ENCODE data around the gene GATAD2B.
"Not testable (repeated sequence)": the region's sequence is repeated elsewhere in the genome, so short reads cannot be mapped to it uniquely, and the experiment has no call there.

GATAD2B gene

DNA sequence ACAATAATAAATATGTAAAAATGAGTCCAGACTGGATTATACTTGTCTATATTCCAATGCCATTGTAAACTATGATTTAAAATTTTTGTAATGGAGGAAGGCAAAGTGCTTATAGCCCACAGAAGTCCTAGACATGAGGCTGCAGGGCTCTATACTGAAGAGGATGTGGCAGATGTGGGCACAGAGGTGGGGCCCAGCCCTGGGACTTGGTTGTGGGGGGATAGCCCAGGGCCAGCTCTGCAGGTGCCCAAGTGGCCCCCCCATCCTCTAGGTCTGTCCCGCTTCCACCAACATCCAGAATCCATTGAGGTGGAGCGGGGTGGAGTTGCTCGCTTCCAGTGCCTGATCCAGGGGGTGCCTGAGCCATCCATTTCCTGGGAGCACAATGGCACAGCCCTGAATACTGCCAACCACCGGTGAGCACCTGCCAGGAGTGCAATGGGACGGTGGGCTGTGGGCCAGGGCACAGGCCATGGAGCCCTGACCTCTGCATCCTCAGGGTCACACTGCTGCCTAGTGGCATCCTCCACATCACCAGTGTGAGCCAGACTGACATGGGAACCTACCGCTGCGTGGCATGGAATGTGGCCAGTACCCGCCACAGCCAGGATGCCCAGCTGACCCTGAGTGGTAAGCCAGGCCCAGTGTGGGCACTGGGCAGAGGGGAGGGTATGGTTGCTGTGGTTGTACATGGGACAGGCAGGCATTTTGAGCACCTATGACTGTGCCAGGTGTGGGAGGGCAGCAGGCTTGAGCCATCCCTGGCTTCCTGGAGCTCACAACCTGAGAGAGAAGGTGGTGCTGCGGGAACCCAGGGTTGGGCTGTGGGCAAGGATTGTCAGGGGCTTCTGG is 126.6 kb downstream of the GATAD2B start:
- DNase-seq (ENCODE audit: low spot score): peak; percentile 42

GRCh38 chr1:153795330-153795837 is 127.4 kb downstream of the GATAD2B start:
- DNase-seq (ENCODE audit: low spot score): peak; percentile 45

- DNase-seq (ENCODE audit: low spot score): peak; percentile 89
Measured at GRCh38 chr1:153794624-153795329, 128.0 kb downstream of the GATAD2B start.

DNA sequence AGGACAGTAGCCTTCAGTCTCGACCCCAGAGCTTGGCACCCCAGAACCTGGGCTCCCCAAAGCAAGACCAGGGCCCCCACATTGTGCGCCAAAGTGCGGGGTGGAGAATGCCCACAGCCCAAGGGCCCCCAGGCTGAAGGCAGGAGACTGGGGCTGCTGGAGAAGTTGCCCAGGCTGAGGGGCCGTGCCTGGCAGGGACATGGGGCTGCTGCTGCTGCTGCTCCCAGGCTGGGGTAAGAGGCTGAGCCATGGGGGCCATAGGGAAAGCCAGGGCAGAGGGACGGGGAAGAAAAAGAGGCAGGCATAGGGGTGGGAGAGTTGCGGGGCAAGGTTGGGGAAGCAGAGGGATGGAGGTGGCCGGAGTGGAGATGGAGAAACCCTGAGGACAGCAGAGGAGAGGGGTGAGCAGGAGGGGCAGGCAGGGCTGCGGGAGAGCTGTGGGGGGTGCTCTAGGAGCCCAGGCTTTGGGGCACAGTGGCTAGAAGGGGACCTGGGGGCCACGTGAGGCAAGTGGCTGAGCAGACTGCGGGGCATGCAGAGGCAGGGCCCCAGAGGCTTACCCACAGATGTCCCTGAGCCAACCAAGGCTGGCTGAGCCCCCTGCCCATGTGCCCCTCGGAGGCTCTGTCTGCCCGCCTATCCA is 128.7 kb downstream of the GATAD2B start:
- DNase-seq (ENCODE audit: low spot score): no peak

DNA sequence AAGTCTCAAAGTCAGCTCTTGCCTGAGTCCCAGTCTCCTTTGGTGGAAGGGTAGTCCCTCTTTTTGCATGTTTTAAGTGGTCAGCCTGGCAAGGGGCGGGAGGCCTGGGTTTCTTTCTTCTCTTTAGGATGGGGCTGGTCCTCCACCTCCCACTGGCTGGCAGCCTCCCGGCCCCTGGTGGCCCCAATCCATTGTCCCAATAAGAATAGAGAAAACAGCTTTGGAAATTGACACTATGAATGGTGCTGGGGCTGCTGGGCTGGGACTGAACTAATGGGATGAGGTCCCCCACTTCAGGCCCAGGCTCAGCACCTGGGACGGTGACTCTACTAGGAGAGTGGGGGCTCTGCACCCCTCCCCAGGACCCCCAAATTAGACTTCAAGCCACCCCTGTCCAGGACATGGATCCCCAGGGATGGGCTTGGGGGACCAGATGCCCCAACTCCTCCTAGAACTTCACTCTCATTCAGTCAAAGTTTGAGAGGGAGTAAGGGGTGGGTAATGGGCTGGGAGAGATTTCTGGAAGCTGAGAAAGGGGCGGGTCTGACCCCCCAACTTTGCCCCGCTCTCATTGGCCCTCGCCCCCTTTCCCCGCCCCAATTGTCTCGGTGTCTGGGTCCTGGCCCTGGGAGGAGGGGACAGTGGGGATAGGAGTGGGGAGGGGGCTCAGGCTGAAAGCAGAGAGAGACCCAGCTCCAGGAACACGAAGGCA is 129.4 kb downstream of the GATAD2B start:
- DNase-seq (ENCODE audit: low spot score): no peak

GRCh38 chr1:153792631-153793041 is 130.1 kb downstream of the GATAD2B start:
- no peak for DNase-seq (ENCODE audit: low spot score)

- no peak for DNase-seq (ENCODE audit: low spot score)
Measured at GRCh38 chr1:153791648-153792253, 131.0 kb downstream of the GATAD2B start.

DNA sequence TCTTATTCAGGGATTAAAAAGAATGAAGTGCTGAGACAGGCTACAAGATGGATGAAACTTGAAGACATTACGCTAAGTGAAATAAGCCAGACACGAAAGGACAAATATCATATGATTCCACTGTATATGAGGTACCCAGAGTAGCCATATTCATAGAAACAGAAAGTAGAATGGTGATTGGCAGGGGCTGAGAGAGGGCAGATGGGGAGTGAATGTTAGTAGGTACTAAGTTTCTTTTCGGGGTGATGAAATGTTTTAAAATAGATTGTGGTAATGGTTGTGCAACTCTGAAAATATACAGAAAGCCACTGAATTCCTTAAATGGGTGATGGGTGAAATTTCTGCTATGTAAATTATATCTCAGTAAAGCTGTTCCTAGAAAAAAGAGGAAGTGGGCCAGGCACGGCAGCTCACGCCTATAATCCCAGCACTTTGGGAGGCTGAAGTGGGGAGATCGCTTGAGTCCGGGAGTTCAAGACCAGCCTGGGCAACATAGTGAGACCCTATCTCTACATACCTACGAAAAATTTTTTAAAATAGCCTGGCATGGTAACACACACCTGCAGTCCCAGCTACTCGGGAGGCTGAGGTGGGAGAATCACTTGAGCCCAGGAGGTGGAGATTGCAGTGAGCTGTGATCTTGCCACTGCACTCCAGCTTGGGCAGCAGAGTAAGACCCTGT is 131.7 kb downstream of the GATAD2B start:
- DNase-seq (ENCODE audit: low spot score): no peak

GRCh38 chr1:153790313-153790965 is 132.3 kb downstream of the GATAD2B start:
- DNase-seq (ENCODE audit: low spot score): no peak

DNA sequence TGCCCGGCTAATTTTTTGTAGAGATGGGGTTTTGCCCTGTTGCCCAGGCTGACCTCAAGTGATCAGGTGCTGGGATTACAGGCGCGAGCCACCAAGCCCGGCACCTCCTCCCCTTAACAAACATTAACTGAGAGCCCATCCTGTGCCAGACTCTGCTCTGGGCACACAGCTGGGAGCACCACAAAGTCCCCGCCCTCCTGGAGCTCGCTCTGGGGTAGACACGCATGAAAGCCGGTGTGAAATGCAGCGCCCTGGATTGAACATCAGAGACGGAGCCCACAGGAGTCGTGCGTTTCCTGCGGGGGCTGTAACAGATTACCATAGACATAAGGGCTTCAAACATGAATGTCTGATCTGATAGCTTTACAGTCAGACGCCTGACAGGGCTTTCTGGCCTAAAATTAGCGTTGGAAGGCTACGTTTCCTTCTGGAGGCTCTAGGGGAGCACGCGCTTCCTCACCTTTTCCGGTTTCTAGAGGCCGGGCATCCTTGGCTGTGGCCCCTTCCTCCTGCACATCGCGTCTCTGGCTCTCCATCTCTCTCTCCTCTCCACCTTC is 133.2 kb downstream of the GATAD2B start:
- DNase-seq (ENCODE audit: low spot score): no peak

DNA sequence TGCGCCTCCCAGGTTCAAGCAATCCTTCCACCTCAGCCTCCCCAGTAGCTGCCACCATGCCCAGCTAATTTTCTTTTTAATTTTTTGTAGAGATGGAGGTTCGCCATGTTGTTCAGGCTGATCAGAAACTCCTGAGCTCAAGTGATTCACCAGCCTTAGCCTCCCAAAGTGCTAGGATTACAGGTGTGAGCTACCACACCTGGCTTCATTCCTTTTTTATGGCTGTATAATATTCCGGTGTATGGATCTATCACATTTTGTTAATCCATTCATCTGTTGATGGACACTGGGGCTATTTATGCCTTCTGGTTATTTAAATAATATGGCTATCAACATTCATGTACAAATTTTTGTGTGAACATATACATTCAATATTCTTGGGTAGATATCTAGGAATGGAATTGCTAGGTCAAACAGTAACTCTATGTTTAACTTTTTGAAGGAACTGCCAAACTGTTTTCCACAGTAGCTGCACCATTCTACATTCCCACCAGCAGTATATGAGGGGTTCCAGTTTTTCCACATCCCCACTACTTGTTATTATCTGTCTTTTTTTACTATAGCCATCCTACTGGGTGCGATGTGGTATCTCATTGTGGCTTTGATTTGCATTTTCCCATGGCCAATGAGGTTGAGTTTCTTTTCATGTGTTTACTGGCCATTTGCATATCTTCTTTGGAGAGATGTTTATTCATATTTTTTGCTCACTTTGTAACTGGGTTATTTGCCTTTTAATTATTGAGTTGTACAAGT is 136.6 kb downstream of the GATAD2B start:
- no peak for DNase-seq (ENCODE audit: low spot score)

DNA sequence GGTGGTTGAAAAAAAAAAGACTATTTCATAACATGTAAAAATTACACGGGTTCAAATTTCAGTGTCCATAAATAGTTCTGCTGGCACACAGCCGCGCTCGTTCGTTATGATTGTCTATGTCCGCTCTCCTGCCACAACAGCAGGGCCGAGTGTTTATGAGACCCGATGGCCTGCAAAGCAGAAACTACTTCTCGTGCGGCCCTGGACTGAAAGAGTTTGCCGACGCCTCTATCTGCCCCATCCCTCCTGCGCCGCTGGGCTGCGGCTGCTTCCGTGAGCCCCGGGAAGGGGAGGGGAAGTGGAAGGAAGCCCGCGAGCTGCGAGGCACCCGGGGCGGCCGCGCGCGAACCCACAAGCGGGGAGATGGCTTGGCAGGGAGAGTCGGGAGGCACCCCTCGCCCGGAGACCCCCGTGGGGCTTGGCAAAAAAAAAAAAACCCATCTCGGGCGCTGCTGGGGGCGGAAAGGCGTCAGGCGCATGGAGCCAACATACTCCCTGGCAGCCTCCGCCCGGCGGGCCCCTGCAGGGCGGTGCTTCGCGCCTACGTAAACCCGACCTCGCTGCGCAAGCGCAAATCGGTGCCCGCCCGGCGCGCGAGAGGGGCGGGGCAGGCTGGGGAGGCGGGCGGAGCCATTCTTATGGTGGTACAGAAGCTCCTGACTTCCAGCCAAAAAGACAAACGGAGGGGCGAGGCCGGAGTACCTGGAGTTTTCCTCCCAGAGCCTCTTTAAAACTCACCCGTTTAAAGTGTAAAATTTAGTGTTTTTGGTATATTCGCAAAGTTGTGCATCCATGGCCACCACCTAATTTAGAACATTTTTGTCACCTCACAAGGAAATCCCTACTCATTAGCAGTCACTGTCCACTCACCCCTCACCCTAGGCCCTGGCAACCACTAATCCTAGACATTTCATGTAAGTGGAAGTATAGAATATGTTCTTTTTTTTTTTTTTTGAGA is 139.3 kb downstream of the GATAD2B start:
- peak; percentile 94 for DNase-seq (ENCODE audit: low spot score)

DNA sequence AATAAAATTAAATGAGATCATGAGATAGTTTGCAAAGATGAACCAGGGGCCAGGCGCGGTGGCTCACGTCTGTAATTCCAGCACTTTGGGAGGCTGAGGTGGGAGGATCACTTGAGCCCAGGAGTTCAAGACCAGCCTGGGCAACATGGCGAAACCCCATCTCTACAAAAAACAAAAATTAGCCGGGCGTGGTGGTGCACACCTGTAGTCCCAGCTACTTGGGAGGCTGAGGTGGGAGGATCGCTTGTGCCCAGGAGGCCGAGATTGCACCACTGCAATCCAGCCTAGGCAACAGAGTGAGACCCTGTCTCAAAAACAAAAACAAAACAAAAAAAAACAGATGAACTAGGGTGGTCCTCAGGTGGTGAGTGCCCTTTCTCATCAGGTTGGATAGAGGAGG is 140.1 kb downstream of the GATAD2B start:
- DNase-seq (ENCODE audit: low spot score): not testable (repeated sequence)

DNA sequence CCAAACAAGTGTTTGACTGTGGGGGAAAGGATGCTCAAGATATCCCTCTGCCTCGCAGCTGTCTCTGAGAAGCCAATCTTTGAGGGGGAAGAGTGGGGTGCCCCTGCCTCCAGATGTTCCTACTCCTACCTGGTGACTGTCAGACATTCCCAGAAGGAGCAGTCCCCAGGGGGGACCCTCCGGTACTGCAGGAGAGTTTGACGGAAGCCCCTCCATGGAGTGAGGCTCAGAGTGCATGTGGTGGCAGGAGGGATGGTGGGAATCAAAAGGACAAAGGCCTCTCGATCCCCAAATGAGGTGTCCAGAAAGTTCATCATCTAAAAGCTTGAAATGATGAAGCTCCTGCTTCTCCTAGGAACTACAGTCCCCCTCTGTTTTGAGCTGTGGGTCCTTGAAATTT is 142.2 kb downstream of the GATAD2B start:
- DNase-seq (ENCODE audit: low spot score): no peak

GRCh38 chr1:153779781-153780541 is 142.8 kb downstream of the GATAD2B start:
- DNase-seq (ENCODE audit: low spot score): no peak

DNA sequence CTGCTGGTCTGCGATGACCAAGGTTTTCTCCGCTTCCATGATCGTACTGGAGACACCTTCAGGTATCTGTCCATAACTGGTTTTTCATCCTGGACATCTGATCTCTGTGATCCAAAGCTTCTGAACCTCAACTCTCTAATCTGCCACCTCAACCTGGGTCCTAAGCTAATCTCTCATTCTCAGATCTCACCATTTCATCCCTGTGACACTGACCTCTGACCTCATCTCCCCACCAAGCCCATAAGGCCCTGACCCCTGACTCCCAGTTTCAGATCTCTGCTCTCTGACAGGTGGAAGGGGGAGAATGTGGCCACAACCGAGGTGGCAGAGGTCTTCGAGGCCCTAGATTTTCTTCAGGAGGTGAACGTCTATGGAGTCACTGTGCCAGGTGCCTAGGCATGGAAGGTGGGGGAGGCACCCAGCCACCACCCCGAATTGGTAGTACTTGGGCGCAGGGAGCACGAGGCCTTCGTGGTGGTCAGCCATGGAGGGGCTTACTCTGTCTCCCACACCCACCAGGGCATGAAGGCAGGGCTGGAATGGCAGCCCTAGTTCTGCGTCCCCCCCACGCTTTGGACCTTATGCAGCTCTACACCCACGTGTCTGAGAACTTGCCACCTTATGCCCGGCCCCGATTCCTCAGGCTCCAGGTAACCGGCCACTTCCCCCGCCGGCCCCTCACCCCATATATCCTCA is 143.8 kb downstream of the GATAD2B start:
- DNase-seq (ENCODE audit: low spot score): no peak
